Fibroblast of lung (primary cell): ENCODE results near the gene SCN4A.

Experiments
- CTCF ChIP-seq, 2 donors: IDR thresholded peaks in 1 of 2; conservative IDR thresholded peaks in 1 of 2; 1 replicate in 1 of 2; 2 replicates in 1 of 2; pipeline ENCODE4 v1.5.1; 2011 to 2012; ENCODE audit warnings: low read length in 2 of 2, control low read depth in 1 of 2, inconsistent platforms in 1 of 2, low read depth in 1 of 2, mild to moderate bottlenecking in 1 of 2
- EZH2 ChIP-seq: IDR thresholded peaks from 2 replicates; pipeline ENCODE4 v1.5.1; 2012; ENCODE audit warnings: low read length, control low read depth, mild to moderate bottlenecking; ENCODE audit errors: missing control alignments

- no peak for TF ChIP-seq CTCF (conservative IDR thresholded peaks at IDR 0.05 in 1 of 2, IDR thresholded peaks at IDR 0.05 in 1 of 2; ENCODE audit: low read depth in 1 of 2, low read length in 2 of 2)
- TF ChIP-seq EZH2 = no peak
Observed at GRCh38 chr17:63960430-63960829, 12.3 kb downstream of the SCN4A start.
